Measurements from ENCODE around the gene RABL6. TPM values are rescaled to one million over a fixed set of nuclear protein-coding genes. Genes with fewer than 3 reads are reported as not detected.
"Not testable (repeated sequence)": the region's sequence is repeated elsewhere in the genome, so short reads cannot be mapped to it uniquely, and the experiment has no call there.

RABL6 gene
- total RNA-seq, 1 donor from 2014 or later = 71.2 TPM

DNA sequence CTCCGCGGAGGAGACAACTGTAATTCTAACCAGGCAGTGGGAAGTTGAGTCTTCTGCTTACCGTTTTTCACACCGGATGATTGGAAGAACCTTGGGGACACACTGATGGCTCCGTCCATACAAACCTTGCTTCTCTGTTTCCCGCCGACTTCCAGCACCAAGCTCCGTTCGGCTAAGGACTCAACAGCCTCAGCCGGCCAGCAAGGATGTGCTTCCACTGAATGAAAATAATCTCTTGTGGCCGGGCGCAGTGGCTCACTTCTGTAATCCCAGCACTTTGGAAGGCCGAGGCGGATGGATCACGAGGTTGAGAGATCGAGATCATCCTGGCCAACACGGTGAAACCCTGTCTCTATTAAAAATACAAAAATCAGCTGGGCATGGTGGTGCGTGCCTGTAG, 60.2 kb downstream of the RABL6 start:
- no peak overlapping the region for H3K4me3 ChIP-seq
- H3K9me3 ChIP-seq (ENCODE audit: low read depth) = peaks cover 10% of the 10 kb centered on the region
- peaks cover 36% of the 10 kb centered on the region for H3K79me2 ChIP-seq (ENCODE audit: low read depth)
- H3K9ac ChIP-seq = no peak overlapping the region
- no peak overlapping the region for H2AFZ ChIP-seq (replicated peaks)
- H4K20me1 ChIP-seq (ENCODE audit: low read depth) = peaks cover 30% of the 10 kb centered on the region
- no peak overlapping the region for H3K27ac Mint-ChIP-seq
- no peak overlapping the region for H3K27ac ChIP-seq
- TF ChIP-seq EZH2phosphoT487 (IDR thresholded peaks at IDR 0.05) (no peak), EZH2 (IDR thresholded peaks at IDR 0.05) (no peak)
- TF ChIP-seq, protein P1, sequence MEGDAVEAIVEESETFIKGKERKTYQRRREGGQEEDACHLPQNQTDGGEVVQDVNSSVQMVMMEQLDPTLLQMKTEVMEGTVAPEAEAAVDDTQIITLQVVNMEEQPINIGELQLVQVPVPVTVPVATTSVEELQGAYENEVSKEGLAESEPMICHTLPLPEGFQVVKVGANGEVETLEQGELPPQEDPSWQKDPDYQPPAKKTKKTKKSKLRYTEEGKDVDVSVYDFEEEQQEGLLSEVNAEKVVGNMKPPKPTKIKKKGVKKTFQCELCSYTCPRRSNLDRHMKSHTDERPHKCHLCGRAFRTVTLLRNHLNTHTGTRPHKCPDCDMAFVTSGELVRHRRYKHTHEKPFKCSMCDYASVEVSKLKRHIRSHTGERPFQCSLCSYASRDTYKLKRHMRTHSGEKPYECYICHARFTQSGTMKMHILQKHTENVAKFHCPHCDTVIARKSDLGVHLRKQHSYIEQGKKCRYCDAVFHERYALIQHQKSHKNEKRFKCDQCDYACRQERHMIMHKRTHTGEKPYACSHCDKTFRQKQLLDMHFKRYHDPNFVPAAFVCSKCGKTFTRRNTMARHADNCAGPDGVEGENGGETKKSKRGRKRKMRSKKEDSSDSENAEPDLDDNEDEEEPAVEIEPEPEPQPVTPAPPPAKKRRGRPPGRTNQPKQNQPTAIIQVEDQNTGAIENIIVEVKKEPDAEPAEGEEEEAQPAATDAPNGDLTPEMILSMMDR (IDR thresholded peaks at IDR 0.05) = no peak
- peaks cover 10% of the 10 kb centered on the region for H3K4me1 ChIP-seq
- DNase-seq (ENCODE audit: low spot score) = no peak
- H3K9me3 Mint-ChIP-seq = peaks cover 38% of the 10 kb centered on the region
- peaks cover 3% of the 10 kb centered on the region for H3K27me3 Mint-ChIP-seq (ENCODE audit: insufficient read depth, low read depth)
- no peaks in the 10 kb centered on the region for H3K27me3 ChIP-seq
- H3K36me3 ChIP-seq = no peaks in the 10 kb centered on the region
- H3K4me2 ChIP-seq = no peak overlapping the region
- H3K4me1 Mint-ChIP-seq = peaks cover 7% of the 10 kb centered on the region
- peaks cover 21% of the 10 kb centered on the region for H3K36me3 Mint-ChIP-seq
- peak overlapping the region; percentile 82 for H3K4me3 Mint-ChIP-seq
- H3F3A ChIP-seq (ENCODE audit: low read depth) = peaks cover 4% of the 10 kb centered on the region

DNA sequence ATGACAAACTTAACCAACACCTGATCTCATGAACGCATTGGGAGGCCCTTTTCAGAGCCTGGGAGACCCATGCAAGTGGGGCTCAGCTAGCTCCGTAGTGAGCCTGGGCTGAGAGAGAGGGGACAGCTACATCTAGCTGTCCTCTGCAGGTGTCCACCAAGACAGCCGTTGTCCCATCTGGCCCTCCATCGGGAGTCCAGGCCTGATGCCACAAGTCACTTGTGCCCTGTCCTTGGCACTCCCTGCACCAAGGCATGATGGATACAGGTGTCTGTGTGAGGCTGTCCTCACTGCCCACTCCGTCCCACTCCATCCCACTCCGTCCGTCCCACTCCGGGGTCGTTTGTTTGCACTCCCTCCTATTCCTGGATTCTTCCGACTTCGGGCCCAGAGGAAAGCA, 60.9 kb downstream of the RABL6 start:
- Histone ChIP-seq H2AFZ (replicated peaks) (no peak overlapping the region), H3K4me2 (no peak overlapping the region), H3K27me3 (no peaks in the 10 kb centered on the region), H3K36me3 (no peaks in the 10 kb centered on the region), H3K9me3 (ENCODE audit: low read depth) (peaks cover 14% of the 10 kb centered on the region), H3K27ac (no peak overlapping the region), H3F3A (ENCODE audit: low read depth) (peaks cover 4% of the 10 kb centered on the region), H3K9ac (no peak overlapping the region), H3K4me1 (peaks cover 10% of the 10 kb centered on the region), H4K20me1 (ENCODE audit: low read depth) (peaks cover 24% of the 10 kb centered on the region), H3K79me2 (ENCODE audit: low read depth) (peaks cover 32% of the 10 kb centered on the region), H3K4me3 (no peak overlapping the region)
- Mint-ChIP-seq H3K27ac (no peak overlapping the region), H3K9me3 (peaks cover 43% of the 10 kb centered on the region), H3K27me3 (ENCODE audit: insufficient read depth, low read depth) (peaks cover 3% of the 10 kb centered on the region), H3K4me3 (peak overlapping the region; percentile 73), H3K36me3 (peaks cover 17% of the 10 kb centered on the region), H3K4me1 (peaks cover 7% of the 10 kb centered on the region)
- TF ChIP-seq, protein P1 (IDR thresholded peaks at IDR 0.05) = no peak
- TF ChIP-seq EZH2phosphoT487 (IDR thresholded peaks at IDR 0.05) = no peak
- no peak for TF ChIP-seq EZH2 (IDR thresholded peaks at IDR 0.05)
- DNase-seq (ENCODE audit: low spot score) = no peak

DNA sequence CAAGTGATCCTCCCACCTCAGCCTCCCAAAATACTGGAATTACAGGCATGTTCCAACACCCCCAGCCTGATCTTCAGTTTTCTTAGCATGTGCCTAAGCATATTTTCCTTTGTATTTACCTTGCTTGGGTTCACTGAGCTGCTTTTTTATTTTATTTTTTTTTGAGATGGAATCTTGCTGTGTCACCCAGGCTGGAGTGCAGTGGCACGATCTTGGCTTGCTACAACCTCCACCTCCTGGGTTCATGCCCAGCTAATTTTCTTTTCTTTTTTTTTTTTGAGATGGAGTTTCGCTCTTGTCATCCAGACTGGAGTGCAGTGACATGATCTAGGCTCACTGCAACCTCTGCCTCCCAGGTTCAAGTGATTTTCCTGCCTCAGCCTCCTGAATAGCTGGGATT, 61.9 kb downstream of the RABL6 start:
- Histone ChIP-seq H3K9me3 (ENCODE audit: low read depth) (peaks cover 14% of the 10 kb centered on the region), H4K20me1 (ENCODE audit: low read depth) (peaks cover 14% of the 10 kb centered on the region), H3K79me2 (ENCODE audit: low read depth) (peaks cover 22% of the 10 kb centered on the region)
- peak overlapping the region; percentile 30 for H3K4me3 Mint-ChIP-seq
- H3K9me3 Mint-ChIP-seq = peaks cover 46% of the 10 kb centered on the region
- H3K36me3 Mint-ChIP-seq = peaks cover 13% of the 10 kb centered on the region
- not testable (repeated sequence) for H3F3A ChIP-seq (ENCODE audit: low read depth); H3K27me3 ChIP-seq; H3K36me3 ChIP-seq; DNase-seq (ENCODE audit: low spot score); H3K27ac Mint-ChIP-seq; H3K4me1 ChIP-seq; H3K9ac ChIP-seq; H3K4me1 Mint-ChIP-seq; H3K27ac ChIP-seq; H3K4me2 ChIP-seq; H3K4me3 ChIP-seq; H2AFZ ChIP-seq (replicated peaks); H3K27me3 Mint-ChIP-seq (ENCODE audit: insufficient read depth, low read depth)

DNA sequence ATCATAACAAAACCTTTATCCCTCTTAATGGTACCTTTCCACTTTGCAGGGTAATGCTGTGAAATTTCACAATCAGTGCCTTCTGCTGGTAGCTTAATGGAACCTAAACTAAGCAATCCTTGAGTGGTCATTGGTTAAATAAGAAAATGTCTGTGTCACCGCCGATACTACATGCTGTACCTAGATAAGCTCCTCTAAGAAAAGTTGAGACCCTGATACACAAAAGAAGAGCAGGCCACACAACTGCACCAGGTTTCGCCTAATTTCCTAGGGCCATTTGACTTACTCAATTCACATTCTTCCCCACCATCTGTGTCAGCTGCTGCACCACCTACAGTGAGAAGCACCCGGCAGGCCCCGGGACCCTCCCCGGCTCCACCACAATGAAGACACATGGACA, 67.4 kb downstream of the RABL6 start:
- no peak overlapping the region for H3K4me3 ChIP-seq

More for the DNA sequence above, 67.4 kb downstream of the RABL6 start:
- Histone ChIP-seq H3K27ac (no peak overlapping the region), H4K20me1 (ENCODE audit: low read depth) (no peaks in the 10 kb centered on the region), H3K4me2 (no peak overlapping the region), H3F3A (ENCODE audit: low read depth) (no peaks in the 10 kb centered on the region), H3K36me3 (no peaks in the 10 kb centered on the region), H3K79me2 (ENCODE audit: low read depth) (no peaks in the 10 kb centered on the region), H3K4me1 (no peaks in the 10 kb centered on the region), H3K9me3 (ENCODE audit: low read depth) (peaks cover 7% of the 10 kb centered on the region), H3K9ac (no peak overlapping the region), H3K27me3 (no peaks in the 10 kb centered on the region), H2AFZ (replicated peaks) (no peak overlapping the region)
- no peak overlapping the region for H3K27ac Mint-ChIP-seq
- peaks cover 12% of the 10 kb centered on the region for H3K27me3 Mint-ChIP-seq (ENCODE audit: insufficient read depth, low read depth)
- H3K4me3 Mint-ChIP-seq = no peak overlapping the region
- H3K4me1 Mint-ChIP-seq = no peaks in the 10 kb centered on the region
- TF ChIP-seq, protein P1 (IDR thresholded peaks at IDR 0.05) = no peak
- no peak for TF ChIP-seq EZH2 (IDR thresholded peaks at IDR 0.05)
- no peak for TF ChIP-seq EZH2phosphoT487 (IDR thresholded peaks at IDR 0.05)
- H3K9me3 Mint-ChIP-seq = peaks cover 36% of the 10 kb centered on the region
- DNase-seq (ENCODE audit: low spot score) = no peak
- no peaks in the 10 kb centered on the region for H3K36me3 Mint-ChIP-seq

Data from neural progenitor cell (in vitro differentiated cells).